IMR-90 (cell line): Measurements from ENCODE around the gene BCL2L15. TPM values are rescaled to one million over a fixed set of nuclear protein-coding genes. Genes with fewer than 3 reads are reported as not detected.

Experiments used
- ATAC-seq: fragments of 200-7000 bp; cut with Tn5 transposase; 2 replicates; pipeline ENCODE4 v1.9.1; 2020; ENCODE audit warnings: low read depth, mild to moderate bottlenecking, moderate library complexity
- BruUV-seq: library from RNA; stranded (reverse); fragments of 400-500 nt; replicated peaks from 2 replicates; lab custom pipeline; 2021; lab: Mats Ljungman, UMichigan
- CTCF ChIA-PET: fragments of 300-600 bp; formaldehyde crosslinking; extraction: SDS; loops from one replicate; lab custom pipeline; 2021; ENCODE audit warnings: antibody characterized with exemption; lab: Yijun Ruan, JAX
- POLR2A ChIA-PET: fragments of 300-600 bp; sonication (Branson Sonifier 250); formaldehyde crosslinking; loops from one replicate; lab custom pipeline; 2022; ENCODE audit warnings: antibody characterized with exemption; ENCODE audit not compliant: unreplicated experiment; lab: Charles Lee
- DNase-seq: peaks from one replicate; pipeline ENCODE4 v3.0.0; 2013
- H2AFZ ChIP-seq: replicated peaks from 2 replicates; pipeline ENCODE3; 2013; ENCODE audit warnings: low read length, mild to moderate bottlenecking; ENCODE audit not compliant: poor library complexity
- H2AK5ac ChIP-seq: 2 replicates; pipeline ENCODE4 v1.6.1; 2013; ENCODE audit warnings: low read depth, low read length, inconsistent platforms
- H2AK9ac ChIP-seq: replicated peaks from 2 replicates; pipeline ENCODE3; 2013; ENCODE audit warnings: mild to moderate bottlenecking, low read depth, low read length, moderate library complexity; ENCODE audit not compliant: poor library complexity
- H2BK120ac ChIP-seq: 2 replicates; pipeline ENCODE4 v1.6.1; 2013; ENCODE audit warnings: low read depth, low read length, inconsistent platforms
- H2BK15ac ChIP-seq: 3 replicates; pipeline ENCODE4 v1.6.1; 2013; ENCODE audit warnings: low read depth, low read length, inconsistent platforms
- H2BK20ac ChIP-seq: 2 replicates; pipeline ENCODE4 v1.6.1; 2013; ENCODE audit warnings: low read depth, mild to moderate bottlenecking, inconsistent platforms, low read length, moderate library complexity
- H2BK5ac ChIP-seq: 2 replicates; pipeline ENCODE4 v1.6.1; 2013; ENCODE audit warnings: mild to moderate bottlenecking, low read depth, low read length, inconsistent platforms; ENCODE audit not compliant: poor library complexity, severe bottlenecking
- H3K14ac ChIP-seq: replicated peaks from 2 replicates; pipeline ENCODE4 v1.6.1; 2013; ENCODE audit warnings: low read depth, low read length, inconsistent platforms
- H3K18ac ChIP-seq: 2 replicates; pipeline ENCODE4 v1.6.1; 2013; ENCODE audit warnings: low read depth, low read length, control low read depth
- H3K23ac ChIP-seq: 2 replicates; pipeline ENCODE4 v1.6.1; 2013; ENCODE audit warnings: low read depth, low read length, inconsistent platforms
- H3K27ac ChIP-seq: 2 replicates; pipeline ENCODE4 v1.5.1; 2013; ENCODE audit warnings: mild to moderate bottlenecking, control low read depth, low read length; ENCODE audit not compliant: insufficient read depth
- H3K27me3 ChIP-seq: 2 replicates; pipeline ENCODE4 v1.6.1; 2013; ENCODE audit warnings: low read length; ENCODE audit not compliant: control insufficient read depth, insufficient read depth
- H3K36me3 ChIP-seq: 2 replicates; pipeline ENCODE4 v1.6.1; 2013; ENCODE audit warnings: low read length, mixed read lengths; ENCODE audit not compliant: control insufficient read depth, insufficient read depth
- H3K4ac ChIP-seq: 2 replicates; pipeline ENCODE4 v1.6.1; 2013; ENCODE audit warnings: low read depth, low read length, inconsistent platforms
- H3K4me1 ChIP-seq: 2 replicates; pipeline ENCODE4 v1.6.1; 2013; ENCODE audit warnings: low read length, mixed read lengths; ENCODE audit not compliant: control insufficient read depth, insufficient read depth
- H3K4me2 ChIP-seq: 2 replicates; pipeline ENCODE4 v1.6.1; 2013; ENCODE audit warnings: low read depth, mild to moderate bottlenecking, control low read depth, low read length, moderate library complexity
- H3K4me3 ChIP-seq: 2 replicates; pipeline ENCODE4 v1.5.1; 2013; ENCODE audit warnings: low read depth, mild to moderate bottlenecking, control low read depth, low read length, moderate library complexity; ENCODE audit not compliant: insufficient read depth
- H3K56ac ChIP-seq: 2 replicates; pipeline ENCODE4 v1.6.1; 2013; ENCODE audit warnings: low read length, inconsistent platforms; ENCODE audit not compliant: insufficient read depth; ENCODE audit errors: extremely low read depth
- H3K79me1 ChIP-seq, 2 experiments: 2 replicates each; pipeline ENCODE4 v1.6.1; 2013; ENCODE audit warnings: low read length in 2 of 2, inconsistent platforms in 1 of 2, low read depth in 1 of 2
- H3K9ac ChIP-seq: 2 replicates; pipeline ENCODE4 v1.6.1; 2013; ENCODE audit warnings: low read depth, low read length, control low read depth
- H3K9me1 ChIP-seq: 2 replicates; pipeline ENCODE4 v1.6.1; 2013; ENCODE audit warnings: low read length, inconsistent platforms; ENCODE audit not compliant: insufficient read depth
- H3K9me3 ChIP-seq: 2 replicates; pipeline ENCODE4 v1.6.1; 2013; ENCODE audit warnings: low read length; ENCODE audit not compliant: control insufficient read depth, insufficient read depth
- H4K20me1 ChIP-seq: 2 replicates; pipeline ENCODE4 v1.6.1; 2013; ENCODE audit warnings: low read length, inconsistent platforms; ENCODE audit not compliant: insufficient read depth
- H4K5ac ChIP-seq: 2 replicates; pipeline ENCODE4 v1.6.1; 2013; ENCODE audit warnings: mild to moderate bottlenecking, low read depth, low read length, control low read depth
- H4K8ac ChIP-seq, 2 experiments: 2 replicates each; pipeline ENCODE4 v1.6.1; 2013; ENCODE audit warnings: low read depth in 2 of 2, low read length in 2 of 2, control low read depth in 1 of 2, inconsistent platforms in 1 of 2
- H4K91ac ChIP-seq: 2 replicates; pipeline ENCODE4 v1.6.1; 2013; ENCODE audit warnings: low read depth, low read length, inconsistent platforms; ENCODE audit not compliant: insufficient read depth
- BHLHE40 ChIP-seq: fragments of 150-350 bp; IDR thresholded peaks from 2 replicates; pipeline ENCODE4 v1.6.1; 2016; ENCODE audit warnings: mild to moderate bottlenecking, low read depth, low read length
- CEBPB ChIP-seq: IDR thresholded peaks from 2 replicates; pipeline ENCODE4 v1.6.1; 2012; ENCODE audit warnings: low read depth, low read length, improper control_type of control experiment
- CHD1 ChIP-seq: IDR thresholded peaks from 2 replicates; pipeline ENCODE4 v1.6.1; 2012; ENCODE audit warnings: low read depth, low read length, improper control_type of control experiment
- MAFK ChIP-seq: IDR thresholded peaks from 2 replicates; pipeline ENCODE4 v1.6.1; 2012; ENCODE audit warnings: low read depth, low read length, improper control_type of control experiment
- MAZ ChIP-seq: IDR thresholded peaks from 2 replicates; pipeline ENCODE4 v1.6.1; 2012; ENCODE audit warnings: low read depth, mild to moderate bottlenecking, low read length, improper control_type of control experiment, moderate library complexity, borderline replicate concordance
- MXI1 ChIP-seq: IDR thresholded peaks from 2 replicates; pipeline ENCODE4 v1.6.1; 2012; ENCODE audit warnings: low read depth, mild to moderate bottlenecking, low read length, moderate library complexity, borderline replicate concordance
- NFE2L2 ChIP-seq: fragments of 150-350 bp; IDR thresholded peaks from 2 replicates; pipeline ENCODE4 v1.6.1; 2016; ENCODE audit warnings: low read depth, mild to moderate bottlenecking, low read length
- dilution Hi-C: fragments of 300-500 bp; cut with HindIII; formaldehyde crosslinking; loops from one replicate; pipeline ENCODE4 v1.14.3; 2018; ENCODE audit warnings: low sequenced_read_pairs; ENCODE audit not compliant: unreplicated experiment
- in situ Hi-C: fragments of 300-500 bp; cut with MboI; formaldehyde crosslinking; loops from 3 replicates; pipeline ENCODE4 v1.14.3; 2019; ENCODE audit warnings: low sequenced_read_pairs, inconsistent platforms, mixed read lengths
- intact Hi-C: fragments of 100-400 bp; cut with micrococcal nuclease; formaldehyde crosslinking; loops from 2 replicates; pipeline ENCODE4 v1.10.0; 2022
- polyA plus RNA-seq, 3 experiments: library from polyadenylated mRNA; depleted of rRNA; stranded (reverse); fragments of >200 nt; gene quantifications; 2 replicates each; pipeline ENCODE4 v1.2.3, GENCODE V29; 2012; ENCODE audit warnings: low replicate concordance in 1 of 3
- total RNA-seq: library from RNA; depleted of rRNA; stranded (reverse); fragments of >200 nt; gene quantifications from 2 replicates; pipeline ENCODE4 v1.2.3, GENCODE V29; 2012
- TF ChIP-seq, protein P1 (sequence below): conservative IDR thresholded peaks from 2 replicates; pipeline ENCODE4 v1.5.1; 2012; ENCODE audit warnings: mild to moderate bottlenecking, low read depth, low read length, improper control_type of control experiment

BCL2L15 gene
- total and polyA plus RNA-seq, 2 of the 4 experiments (the other 2 are of a cell fraction) = under 0.01 to 0.15 TPM

DNA sequence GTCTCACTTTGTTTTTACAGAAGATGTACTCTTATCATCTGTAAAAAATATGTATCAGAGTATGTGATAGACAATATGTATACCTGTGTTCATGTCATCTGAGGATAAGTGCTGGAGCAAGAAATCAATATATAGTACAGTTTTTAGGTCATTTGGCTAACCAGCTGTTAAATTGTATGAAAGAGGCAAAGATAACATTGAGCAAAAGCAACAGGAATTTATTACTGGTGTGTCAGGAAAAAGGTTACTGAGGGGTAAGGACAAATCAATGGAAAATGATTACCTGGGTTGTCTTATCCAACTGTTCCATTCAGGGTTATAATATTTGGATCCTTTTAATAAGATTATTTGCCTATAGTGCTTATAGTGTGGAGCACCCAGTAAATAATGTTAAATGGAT is 46.6 kb upstream of the BCL2L15 start:
- no TSS peak for BruUV-seq

More for the DNA sequence above, 46.6 kb upstream of the BCL2L15 start:
- Histone ChIP-seq H3K14ac (no peak overlapping the region), H4K20me1 (peaks cover 72% of the 10 kb centered on the region), H4K5ac (no peak overlapping the region), H4K91ac (no peak overlapping the region), H2AFZ (no peak overlapping the region), H3K9me3 (no peaks in the 10 kb centered on the region), H3K56ac (no peak overlapping the region), H3K4me1 (peaks cover 2% of the 10 kb centered on the region; the same call in 1 of the 2 replicates), H2AK9ac (no peak overlapping the region), H3K23ac (no peak overlapping the region), H3K27me3 (no peaks in the 10 kb centered on the region), H2AK5ac (no peak overlapping the region), H2BK120ac (no peak overlapping the region), H3K4ac (no peak overlapping the region), H3K27ac (no peak overlapping the region), H3K9ac (no peak overlapping the region), H4K8ac (no peak overlapping the region), H2BK15ac (no peak overlapping the region), H3K4me2 (no peak overlapping the region), H3K18ac (no peak overlapping the region), H3K36me3 (no peaks in the 10 kb centered on the region), H3K4me3 (no peak overlapping the region), H2BK20ac (no peak overlapping the region), H3K79me1 (peaks cover 8 to 56% of the 10 kb centered on the region in 2 experiments; a peak in 3 of 4 replicates), H2BK5ac (no peak overlapping the region), H3K9me1 (peaks cover 11% of the 10 kb centered on the region)
- dilution Hi-C loops = no loop called here
- DNase-seq (no peak), ATAC-seq (no peak)
- CTCF ChIA-PET = interaction anchor here (1.3 kb wide), 1 partner anchor 23 kb away, joined by 4 read pairs; no protein-coding TSS in a partner anchor
- in situ Hi-C loops = no loop called here
- POLR2A ChIA-PET = interaction anchor here (0.6 kb wide), 1 partner anchor 416 kb away, joined by 3 read pairs; no protein-coding TSS in a partner anchor
- TF ChIP-seq BHLHE40 (no peak), MXI1 (no peak), MAZ (no peak), CEBPB (no peak), MAFK (no peak), CHD1 (no peak), NFE2L2 (no peak)
- TF ChIP-seq, protein P1, sequence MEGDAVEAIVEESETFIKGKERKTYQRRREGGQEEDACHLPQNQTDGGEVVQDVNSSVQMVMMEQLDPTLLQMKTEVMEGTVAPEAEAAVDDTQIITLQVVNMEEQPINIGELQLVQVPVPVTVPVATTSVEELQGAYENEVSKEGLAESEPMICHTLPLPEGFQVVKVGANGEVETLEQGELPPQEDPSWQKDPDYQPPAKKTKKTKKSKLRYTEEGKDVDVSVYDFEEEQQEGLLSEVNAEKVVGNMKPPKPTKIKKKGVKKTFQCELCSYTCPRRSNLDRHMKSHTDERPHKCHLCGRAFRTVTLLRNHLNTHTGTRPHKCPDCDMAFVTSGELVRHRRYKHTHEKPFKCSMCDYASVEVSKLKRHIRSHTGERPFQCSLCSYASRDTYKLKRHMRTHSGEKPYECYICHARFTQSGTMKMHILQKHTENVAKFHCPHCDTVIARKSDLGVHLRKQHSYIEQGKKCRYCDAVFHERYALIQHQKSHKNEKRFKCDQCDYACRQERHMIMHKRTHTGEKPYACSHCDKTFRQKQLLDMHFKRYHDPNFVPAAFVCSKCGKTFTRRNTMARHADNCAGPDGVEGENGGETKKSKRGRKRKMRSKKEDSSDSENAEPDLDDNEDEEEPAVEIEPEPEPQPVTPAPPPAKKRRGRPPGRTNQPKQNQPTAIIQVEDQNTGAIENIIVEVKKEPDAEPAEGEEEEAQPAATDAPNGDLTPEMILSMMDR = no peak
- intact Hi-C loops = loop anchor here (10.0 kb wide), 1 partner anchor 789 kb away; no protein-coding TSS in a partner anchor
